Measurements from ENCODE around the gene ARHGAP28. TPM values are rescaled to one million over a fixed set of nuclear protein-coding genes. Genes with fewer than 3 reads are reported as not detected.

The ARHGAP28 gene
- total RNA-seq, 1 experiment from 2014 or later, result 9.2 TPM

DNA sequence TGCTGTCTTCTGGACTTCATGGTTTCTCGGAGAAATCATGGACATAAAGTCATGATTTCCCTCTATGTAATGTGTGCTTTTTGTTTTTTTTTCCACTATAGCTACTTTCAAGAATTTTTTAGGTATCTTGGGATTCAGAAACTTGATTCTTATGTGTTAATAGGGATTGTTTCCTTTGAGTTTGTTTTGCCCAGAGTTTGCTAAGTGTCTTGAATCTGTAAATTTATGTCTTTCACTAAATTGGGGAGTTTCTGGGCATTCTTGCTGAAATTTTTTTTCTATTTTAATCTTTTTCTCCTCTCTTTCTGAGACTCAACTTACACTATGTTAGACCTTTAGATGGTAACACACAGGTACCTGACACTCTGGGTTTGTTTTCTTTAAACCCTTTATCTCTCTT is 205.3 kb downstream of the ARHGAP28 start:
- Mint-ChIP-seq H3K36me3 (ENCODE audit: insufficient read depth in 1 of 3, low read depth in 3 of 3) (no peaks in the 10 kb centered on the region), H3K27ac (no peak overlapping the region), H3K4me1 (no peaks in the 10 kb centered on the region), H3K27me3 (ENCODE audit: low read depth) (no peaks in the 10 kb centered on the region), H3K9me3 (no peaks in the 10 kb centered on the region), H3K4me3 (no peak overlapping the region)
- no peak overlapping the region for H2BK5ac ChIP-seq (ENCODE audit: insufficient read length, low read length)
- H2BK15ac ChIP-seq (ENCODE audit: low read depth, low read length), result no peak overlapping the region
- H2AFZ ChIP-seq (ENCODE audit: low read length), result no peak overlapping the region
- no peak overlapping the region for H3K18ac ChIP-seq (ENCODE audit: insufficient read length, low read depth, low read length)
- H4K91ac ChIP-seq (ENCODE audit: insufficient read length, low read depth, low read length), result no peak overlapping the region
- H4K8ac ChIP-seq (replicated peaks; ENCODE audit: insufficient read length, low read depth, low read length), result no peak overlapping the region
- no peaks in the 10 kb centered on the region for H4K20me1 ChIP-seq (ENCODE audit: control insufficient read depth, insufficient read depth, insufficient read length)
- H3K56ac ChIP-seq (ENCODE audit: insufficient read length, low read depth, low read length), result no peak overlapping the region
- no peak overlapping the region for H2BK12ac ChIP-seq (ENCODE audit: insufficient read length, low read depth, low read length)
- no peak overlapping the region for H2BK20ac ChIP-seq (ENCODE audit: low read depth, low read length, poor library complexity, severe bottlenecking)
- WGBS (ENCODE audit: extremely low coverage, insufficient read length, low lambda C conversion rate), result no CpG with 5 or more reads among the region's 1 CpG
- no peak overlapping the region for H3K4ac ChIP-seq (ENCODE audit: low read depth, low read length)
- H3K79me2 ChIP-seq (ENCODE audit: insufficient read depth, low read length), result no peaks in the 10 kb centered on the region
- no peak overlapping the region for H3K9ac ChIP-seq (ENCODE audit: extremely low read depth, insufficient read length, low read length)
- H3K23me2 ChIP-seq (ENCODE audit: insufficient read length, low read depth, low read length, poor library complexity, severe bottlenecking), result no peaks in the 10 kb centered on the region
- no peaks in the 10 kb centered on the region for H3K79me1 ChIP-seq (ENCODE audit: insufficient read depth, low read depth, low read length, poor library complexity, severe bottlenecking)
- H3K14ac ChIP-seq (ENCODE audit: insufficient read depth, low read length), result no peak overlapping the region
- no peak overlapping the region for H3T11ph ChIP-seq (ENCODE audit: low read length)
- H2AK5ac ChIP-seq (ENCODE audit: insufficient read length, low read length), result no peak overlapping the region
- DNase-seq, result no peak
- no peaks in the 10 kb centered on the region for H3K4me1 ChIP-seq (ENCODE audit: insufficient read depth, low read length)
- TF ChIP-seq, protein P1, sequence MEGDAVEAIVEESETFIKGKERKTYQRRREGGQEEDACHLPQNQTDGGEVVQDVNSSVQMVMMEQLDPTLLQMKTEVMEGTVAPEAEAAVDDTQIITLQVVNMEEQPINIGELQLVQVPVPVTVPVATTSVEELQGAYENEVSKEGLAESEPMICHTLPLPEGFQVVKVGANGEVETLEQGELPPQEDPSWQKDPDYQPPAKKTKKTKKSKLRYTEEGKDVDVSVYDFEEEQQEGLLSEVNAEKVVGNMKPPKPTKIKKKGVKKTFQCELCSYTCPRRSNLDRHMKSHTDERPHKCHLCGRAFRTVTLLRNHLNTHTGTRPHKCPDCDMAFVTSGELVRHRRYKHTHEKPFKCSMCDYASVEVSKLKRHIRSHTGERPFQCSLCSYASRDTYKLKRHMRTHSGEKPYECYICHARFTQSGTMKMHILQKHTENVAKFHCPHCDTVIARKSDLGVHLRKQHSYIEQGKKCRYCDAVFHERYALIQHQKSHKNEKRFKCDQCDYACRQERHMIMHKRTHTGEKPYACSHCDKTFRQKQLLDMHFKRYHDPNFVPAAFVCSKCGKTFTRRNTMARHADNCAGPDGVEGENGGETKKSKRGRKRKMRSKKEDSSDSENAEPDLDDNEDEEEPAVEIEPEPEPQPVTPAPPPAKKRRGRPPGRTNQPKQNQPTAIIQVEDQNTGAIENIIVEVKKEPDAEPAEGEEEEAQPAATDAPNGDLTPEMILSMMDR (conservative IDR thresholded peaks at IDR 0.05), result no peak
- H3K27ac ChIP-seq (ENCODE audit: insufficient read length, low read depth, low read length), result no peak overlapping the region
- H3K9me3 ChIP-seq (ENCODE audit: control insufficient read depth, low read depth, low read length), result no peaks in the 10 kb centered on the region
- H4K5ac ChIP-seq (ENCODE audit: insufficient read length, low read depth, low read length), result no peak overlapping the region
- H3K23ac ChIP-seq (ENCODE audit: insufficient read length, low read depth, low read length), result no peak overlapping the region
- no peaks in the 10 kb centered on the region for H3K27me3 ChIP-seq (ENCODE audit: insufficient read depth, low read length)
- H2BK120ac ChIP-seq (ENCODE audit: low read depth, low read length, poor library complexity, severe bottlenecking), result no peak overlapping the region
- no peak overlapping the region for H3K4me2 ChIP-seq (ENCODE audit: insufficient read depth, insufficient read length, low read length)
